GM21576 (cell line): ENCODE data around the gene COL23A1.

Experiments
- ATAC-seq: cut with Tn5 transposase; IDR thresholded peaks from one replicate; pipeline ENCODE4 v1.9.1; 2021; ENCODE audit warnings: mild to moderate bottlenecking, moderate library complexity; ENCODE audit not compliant: unreplicated experiment

The COL23A1 gene

GRCh38 chr5:178415353-178415752 is 174.8 kb downstream of the COL23A1 start:
- no peak for ATAC-seq

GRCh38 chr5:178413988-178414387 is 176.2 kb downstream of the COL23A1 start:
- no peak for ATAC-seq

GRCh38 chr5:178411083-178411482 is 179.1 kb downstream of the COL23A1 start:
- no peak for ATAC-seq

DNA sequence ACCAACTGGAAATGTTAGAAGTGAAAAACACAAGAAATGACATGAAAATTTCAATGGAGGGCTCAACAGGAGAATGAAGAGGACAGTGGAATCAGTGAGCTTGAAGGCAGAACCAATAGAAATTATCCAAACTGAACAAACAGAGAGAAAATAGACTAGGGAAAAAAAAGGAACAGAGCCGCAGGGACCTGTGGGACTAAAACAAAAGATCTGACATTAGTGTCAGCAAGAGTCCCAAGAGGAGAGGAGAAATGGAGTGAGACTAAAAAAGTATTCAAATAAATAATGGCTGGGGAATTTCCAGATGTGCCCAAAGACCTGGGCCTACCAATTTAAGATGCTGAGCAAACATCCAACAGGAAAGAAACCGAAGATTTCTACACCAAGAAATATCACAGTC is 182.5 kb downstream of the COL23A1 start:
- no peak for ATAC-seq

GRCh38 chr5:178404987-178405386 is 185.2 kb downstream of the COL23A1 start:
- ATAC-seq = no peak

- ATAC-seq = no peak
These were observed 186.1 kb downstream of the COL23A1 start for GRCh38 chr5:178403956-178404600.

- no peak for ATAC-seq
These were observed 186.8 kb downstream of the COL23A1 start for GRCh38 chr5:178403351-178403750.

GRCh38 chr5:178399701-178400095 is 190.5 kb downstream of the COL23A1 start:
- ATAC-seq = no peak

DNA sequence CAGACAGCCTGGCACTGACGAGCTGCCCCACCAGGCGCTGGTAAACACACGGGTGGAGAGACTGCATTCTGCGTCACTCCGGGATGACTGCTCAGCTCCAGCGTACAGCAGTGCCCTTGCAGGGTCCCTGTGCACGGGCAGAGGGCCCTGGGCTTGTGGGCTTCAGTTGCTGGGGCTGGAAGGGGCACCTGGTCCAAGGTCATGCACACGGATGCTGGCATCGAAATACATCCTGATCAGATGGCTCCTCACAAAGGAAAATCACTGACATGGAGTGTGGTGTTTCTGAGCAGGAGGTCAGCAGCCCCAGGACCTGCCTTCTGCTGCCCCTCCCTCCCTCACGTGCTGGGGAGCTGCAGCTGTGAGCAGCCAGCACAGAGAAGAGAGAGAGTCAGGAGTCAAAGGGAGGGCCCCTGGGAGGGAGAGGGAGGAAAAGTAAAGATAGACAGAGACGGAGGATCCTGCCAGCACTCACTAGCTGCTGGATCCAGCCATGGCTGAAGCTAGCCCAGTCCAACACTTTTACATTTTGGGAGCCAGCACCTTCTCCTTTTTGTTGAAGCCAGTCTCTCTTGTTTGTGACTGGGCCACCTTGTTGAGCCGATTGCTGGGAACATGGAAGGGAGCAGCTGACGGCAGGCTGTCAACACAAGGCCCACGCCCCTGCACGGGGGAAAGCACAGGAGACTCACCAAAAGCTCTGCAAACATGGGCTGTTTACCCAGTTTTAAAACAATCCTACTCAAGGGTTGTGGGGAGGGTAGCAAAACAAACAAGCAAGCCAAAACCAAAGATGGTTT is 191.1 kb downstream of the COL23A1 start:
- no peak for ATAC-seq

DNA sequence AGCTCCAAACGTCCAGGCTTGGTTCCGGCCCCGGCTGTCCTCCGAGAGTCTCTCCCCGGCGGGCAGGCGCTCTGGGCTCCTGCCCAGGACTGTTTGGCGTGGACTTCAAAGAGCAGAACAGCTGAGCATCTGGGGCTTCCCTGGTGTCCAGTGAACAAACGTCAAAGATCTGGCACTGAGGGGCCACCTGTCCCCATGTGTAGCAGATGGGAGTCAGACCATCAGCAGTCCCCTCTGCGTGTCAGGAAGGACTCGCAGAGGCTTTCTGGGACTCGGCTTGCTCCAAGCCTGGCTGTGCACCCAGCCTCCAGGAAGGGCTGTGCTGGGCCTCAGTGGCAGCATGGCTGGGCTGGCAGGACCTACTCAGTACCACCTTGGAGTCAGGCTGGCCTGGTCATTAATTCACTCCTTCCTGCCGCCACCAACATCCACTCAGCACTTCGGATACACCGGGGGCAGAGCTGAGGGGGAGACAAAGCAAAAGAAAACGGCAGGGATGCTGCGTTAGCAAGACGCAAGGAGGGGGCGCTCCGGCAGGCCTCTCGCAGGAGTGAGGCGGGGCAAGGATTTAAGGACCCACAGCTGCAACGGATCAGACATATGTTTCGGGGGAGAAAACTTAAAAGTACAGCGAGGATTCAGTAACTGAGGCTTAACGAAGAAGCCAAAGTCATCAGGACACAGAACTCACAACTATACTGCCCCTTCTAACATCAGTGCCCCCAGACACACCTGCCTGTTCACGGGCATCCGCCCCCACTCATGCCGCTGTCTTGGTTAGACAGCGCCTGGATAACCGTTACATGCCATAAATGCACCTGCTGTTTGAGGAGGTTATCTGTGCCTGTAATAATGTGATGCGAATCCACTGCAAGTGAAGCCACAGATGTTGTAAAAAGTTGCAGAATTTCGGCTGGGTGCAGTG is 193.1 kb downstream of the COL23A1 start:
- ATAC-seq = no peak

DNA sequence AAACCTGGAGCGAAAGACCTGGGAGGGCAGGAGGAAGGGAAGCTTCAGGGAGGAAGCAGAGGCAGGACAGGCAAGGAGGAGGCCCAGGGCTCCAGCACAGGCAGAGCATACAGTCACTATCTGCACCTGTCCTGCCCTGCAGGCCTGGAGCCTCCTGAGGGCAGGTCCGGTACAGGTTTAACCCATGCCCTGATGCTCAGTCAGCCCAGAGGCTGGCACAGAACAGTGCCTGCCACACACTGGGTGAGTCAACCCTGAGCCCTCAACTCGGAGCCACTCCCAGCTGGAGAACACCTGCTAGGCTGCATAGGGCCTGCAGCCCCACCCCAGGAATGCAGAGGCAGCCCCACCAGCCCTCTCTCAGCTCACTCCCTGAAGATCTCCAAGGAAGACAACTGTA is 196.1 kb downstream of the COL23A1 start:
- no peak for ATAC-seq

- ATAC-seq = no peak
These were observed 197.2 kb downstream of the COL23A1 start for GRCh38 chr5:178392931-178393394.

DNA sequence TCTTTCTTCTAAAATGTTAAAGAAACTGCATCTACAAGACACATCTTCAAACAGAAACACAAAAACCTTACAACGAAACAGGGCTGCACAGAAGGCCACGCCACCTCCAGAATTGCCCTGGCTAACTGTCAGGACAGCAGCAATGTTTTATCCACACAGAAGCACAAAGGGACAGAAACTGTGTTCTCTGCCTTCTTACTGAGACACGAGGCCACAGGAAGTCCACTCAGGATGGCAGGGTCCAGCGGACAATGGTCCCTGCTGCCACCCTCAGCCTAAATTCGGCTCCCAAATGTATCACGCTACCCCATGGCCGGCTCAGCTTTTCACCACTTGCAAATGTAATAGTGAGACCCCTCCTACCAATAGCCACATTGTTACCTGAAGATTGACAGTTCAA is 197.8 kb downstream of the COL23A1 start:
- no peak for ATAC-seq

DNA sequence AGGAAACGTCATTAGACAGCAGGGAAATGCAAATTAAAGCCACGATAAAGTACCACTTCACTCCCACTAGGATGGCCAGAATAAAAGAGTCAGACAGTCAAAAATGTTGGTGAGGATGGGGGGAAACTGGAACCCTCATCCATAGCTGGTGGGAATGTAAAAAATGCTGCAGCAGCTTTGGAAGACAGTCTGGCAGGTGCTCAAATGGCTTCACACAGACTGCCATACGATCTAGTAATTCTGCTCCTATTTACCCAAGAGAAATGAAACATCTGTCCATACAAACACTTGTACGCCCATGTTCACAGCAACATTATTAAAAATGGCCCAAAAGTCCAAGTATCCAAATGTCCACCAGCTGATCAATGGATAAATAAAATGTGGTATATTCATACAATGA is 198.7 kb downstream of the COL23A1 start:
- no peak for ATAC-seq

- no peak for ATAC-seq
These were observed 200.4 kb downstream of the COL23A1 start for GRCh38 chr5:178389796-178390195.

GRCh38 chr5:178389026-178389729 is 201.0 kb downstream of the COL23A1 start:
- ATAC-seq = no peak

- ATAC-seq = no peak
These were observed 201.7 kb downstream of the COL23A1 start for GRCh38 chr5:178388386-178389025.

DNA sequence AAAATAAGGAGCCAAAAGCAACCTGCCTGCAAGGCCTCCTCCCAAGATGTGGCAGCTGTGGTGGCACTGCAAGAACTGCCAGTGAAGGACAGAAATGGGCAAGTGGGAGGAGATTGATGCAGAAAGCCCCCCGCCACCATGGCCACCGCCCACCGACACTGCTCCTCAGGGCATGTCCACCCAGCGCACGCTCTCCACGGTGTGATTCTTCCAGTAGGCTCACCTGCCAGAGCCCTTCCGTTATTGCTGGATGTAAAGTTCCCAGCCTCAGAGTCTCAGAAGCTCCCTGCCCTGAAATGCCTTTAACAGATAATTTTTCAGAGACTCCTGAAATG is 202.4 kb downstream of the COL23A1 start:
- ATAC-seq = no peak

- ATAC-seq = no peak
These were observed 202.9 kb downstream of the COL23A1 start for GRCh38 chr5:178387061-178387855.
